BE2C (cell line): ENCODE measurements around the gene ZNF784.

ENCODE experiments used
- DNase-seq: peaks from one replicate; pipeline ENCODE4 v3.0.0-alpha.2; 2020
- H3K27me3 ChIP-seq: fragments of 250-450 bp; sonication (Bioruptor Pico); 2 replicates; pipeline ENCODE4 v1.5.1; 2020; ENCODE audit warnings: mild to moderate bottlenecking
- H3K36me3 ChIP-seq: fragments of 250-450 bp; sonication (Bioruptor Pico); 2 replicates; pipeline ENCODE4 v1.5.1; 2020; ENCODE audit warnings: mild to moderate bottlenecking
- H3K4me1 ChIP-seq: fragments of 250-450 bp; sonication (Bioruptor Pico); 2 replicates; pipeline ENCODE4 v1.5.1; 2020
- H3K4me3 ChIP-seq: 2 replicates; pipeline ENCODE4 v1.5.1; 2011; ENCODE audit warnings: low read depth, low read length
- H3K9me3 ChIP-seq: fragments of 250-450 bp; sonication (Bioruptor Pico); 2 replicates; pipeline ENCODE4 v1.5.1; 2020
- CTCF ChIP-seq: IDR thresholded peaks from 2 replicates; pipeline ENCODE4 v1.5.1; 2012; ENCODE audit warnings: mild to moderate bottlenecking, low read depth, low read length

The ZNF784 gene

GRCh38 chr19:55659822-55660221, 35.5 kb upstream of the ZNF784 start:
- DNase-seq: no peak
- TF ChIP-seq CTCF: no peak
- Histone ChIP-seq H3K27me3 (no peaks in the 10 kb centered on the region), H3K36me3 (peaks cover 87% of the 10 kb centered on the region), H3K9me3 (no peaks in the 10 kb centered on the region), H3K4me3 (no peak overlapping the region), H3K4me1 (no peaks in the 10 kb centered on the region)

- Histone ChIP-seq H3K27me3 (no peaks in the 10 kb centered on the region), H3K4me1 (no peaks in the 10 kb centered on the region), H3K4me3 (no peak overlapping the region), H3K36me3 (peaks cover 78% of the 10 kb centered on the region), H3K9me3 (no peaks in the 10 kb centered on the region)
- no peak for DNase-seq
- TF ChIP-seq CTCF: no peak
These were observed 34.6 kb upstream of the ZNF784 start for GRCh38 chr19:55658846-55659459.

- TF ChIP-seq CTCF: no peak
- no peaks in the 10 kb centered on the region for H3K27me3 ChIP-seq
- peaks cover 62% of the 10 kb centered on the region for H3K36me3 ChIP-seq
- H3K4me3 ChIP-seq: peak overlapping the region; percentile 99
- DNase-seq: no peak
- H3K4me1 ChIP-seq: no peaks in the 10 kb centered on the region
- no peaks in the 10 kb centered on the region for H3K9me3 ChIP-seq
These were observed 32.8 kb upstream of the ZNF784 start for GRCh38 chr19:55656988-55657747.

GRCh38 chr19:55656552-55656951, 32.2 kb upstream of the ZNF784 start:
- H3K4me1 ChIP-seq: no peaks in the 10 kb centered on the region
- H3K36me3 ChIP-seq: peaks cover 56% of the 10 kb centered on the region
- peak overlapping the region; percentile 99 for H3K4me3 ChIP-seq
- H3K27me3 ChIP-seq: no peaks in the 10 kb centered on the region
- no peak for TF ChIP-seq CTCF
- no peak for DNase-seq
- no peaks in the 10 kb centered on the region for H3K9me3 ChIP-seq

GRCh38 chr19:55655648-55656040, 31.3 kb upstream of the ZNF784 start:
- Histone ChIP-seq H3K9me3 (no peaks in the 10 kb centered on the region), H3K27me3 (no peaks in the 10 kb centered on the region), H3K4me1 (no peaks in the 10 kb centered on the region), H3K36me3 (peaks cover 47% of the 10 kb centered on the region), H3K4me3 (peak overlapping the region; percentile 99)
- no peak for TF ChIP-seq CTCF
- no peak for DNase-seq
